Erythroblast (primary cell): ENCODE results near the gene TBX1.

Experiments used
- GATA1 ChIP-seq: IDR thresholded peaks from 2 replicates; pipeline ENCODE4 v1.6.1; 2011; ENCODE audit warnings: low read depth, mild to moderate bottlenecking, control low read depth, low read length, moderate library complexity
- POLR2A ChIP-seq: IDR thresholded peaks from 2 replicates; pipeline ENCODE4 v1.6.1; 2011; ENCODE audit warnings: mild to moderate bottlenecking, low read length

DNA sequence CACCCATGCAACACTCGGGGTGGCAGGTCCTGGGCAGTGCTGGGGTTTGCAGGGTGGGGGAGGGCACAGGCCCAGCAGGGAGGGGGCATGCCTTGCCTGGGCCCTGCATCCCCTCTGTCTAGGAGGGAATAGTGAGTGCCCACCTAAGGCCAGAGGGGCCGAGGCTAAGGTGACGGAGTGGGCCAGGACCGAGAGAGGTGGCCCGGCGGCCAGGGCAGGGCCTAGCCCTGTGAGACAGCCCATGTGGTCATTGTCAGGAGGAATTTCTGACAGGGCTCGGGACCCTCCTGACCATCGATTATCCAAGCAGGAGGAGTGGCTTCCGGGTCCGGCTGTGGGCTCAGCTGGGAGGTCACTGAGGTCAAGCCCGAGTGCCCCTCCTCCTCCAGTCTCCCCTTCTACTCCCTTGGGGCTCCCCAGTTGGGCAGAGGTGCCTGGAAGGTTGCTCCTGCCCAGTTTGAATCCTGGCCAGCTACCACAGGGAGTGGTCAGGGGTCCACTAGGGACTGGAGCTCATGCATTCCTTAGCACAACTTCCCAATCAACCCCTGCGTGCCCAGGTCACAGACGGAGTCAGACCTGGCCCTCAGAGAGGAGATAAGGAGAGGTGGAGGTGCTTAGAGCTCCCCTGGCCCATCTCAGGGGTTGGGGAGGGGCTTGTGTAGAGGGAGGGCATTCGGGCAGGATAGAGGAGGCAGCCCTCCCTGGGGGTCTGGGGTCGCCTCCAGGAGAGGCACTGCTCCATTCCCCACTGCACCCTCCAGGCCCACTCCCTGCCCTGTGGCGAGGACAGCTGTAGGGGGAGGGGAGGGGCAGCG, 22.5 kb upstream of the TBX1 start:
- TF ChIP-seq POLR2A (no peak), GATA1 (no peak)
